HepG2 (cell line): ENCODE measurements around the gene TFPI2. TPM values are rescaled to one million over a fixed set of nuclear protein-coding genes. Genes with fewer than 3 reads are reported as not detected.

Source experiments
- ATAC-seq: fragments of 200-7000 bp; cut with Tn5 transposase; 3 replicates; pipeline ENCODE4 v1.9.1; 2020; ENCODE audit warnings: mild to moderate bottlenecking, moderate library complexity
- BruUV-seq: library from RNA; stranded (reverse); fragments of 400-500 nt; replicated peaks from 2 replicates; lab custom pipeline; 2021; lab: Mats Ljungman, UMichigan
- CTCF ChIA-PET: fragments of 300-600 bp; formaldehyde crosslinking; extraction: SDS; loops from one replicate; lab custom pipeline; 2021; ENCODE audit warnings: low total read pairs, inconsistent platforms, low intra/inter-chr PET ratio; lab: Yijun Ruan, JAX
- POLR2A ChIA-PET: fragments of 350-600 bp; sonication (Branson Sonifier 250); formaldehyde crosslinking; loops from one replicate; lab custom pipeline; 2020; ENCODE audit warnings: antibody characterized with exemption, inconsistent platforms; lab: Yijun Ruan, JAX
- DNase-seq: peaks from one replicate; pipeline ENCODE4 v3.0.0-alpha.2; 2015; ENCODE audit warnings: low spot score
- FAIRE-seq: peaks from 3 replicates; lab custom pipeline; 2011; peaks lifted over from hg19 to GRCh38; lab: Jason Lieb, UNC
- H2AFZ ChIP-seq: one replicate; pipeline ENCODE4 v1.6.1; 2011; ENCODE audit warnings: low read length, inconsistent platforms
- H3K27ac ChIP-seq: fragments of 300-600 bp; 3 replicates; pipeline ENCODE4 v1.8.0; 2011; ENCODE audit warnings: mixed run types, mild to moderate bottlenecking, mixed read lengths, low read length, inconsistent platforms; ENCODE audit not compliant: insufficient read depth; ENCODE audit errors: extremely low read length
- H3K27me3 ChIP-seq, 2 experiments: fragments of 200-600 bp in 1 of 2; 2 replicates in 1 of 2; 3 replicates in 1 of 2; pipeline versions ENCODE4 v1.6.0 to v1.8.0; 2011; ENCODE audit warnings: low read length in 2 of 2, mild to moderate bottlenecking in 2 of 2, moderate library complexity in 2 of 2, inconsistent platforms in 1 of 2; ENCODE audit not compliant: insufficient read depth in 2 of 2, control insufficient read depth in 1 of 2
- H3K36me3 ChIP-seq, 2 experiments: fragments of 200-600 bp in 1 of 2; replicated peaks in 1 of 2; 2 replicates in 1 of 2; 3 replicates in 1 of 2; pipeline versions ENCODE4 v1.5.1 to v1.8.0; 2011; ENCODE audit warnings: low read length in 2 of 2, inconsistent platforms in 1 of 2; ENCODE audit not compliant: insufficient read depth in 2 of 2, control insufficient read depth in 1 of 2
- H3K4me1 ChIP-seq: 2 replicates; pipeline ENCODE4 v1.5.1; 2012; ENCODE audit warnings: low read length, inconsistent platforms; ENCODE audit not compliant: insufficient read depth
- H3K4me2 ChIP-seq: 2 replicates; pipeline ENCODE4 v1.6.0; 2011; ENCODE audit warnings: low read depth, low read length, inconsistent platforms
- H3K4me3 ChIP-seq, 3 experiments: fragments of 200-600 bp in 1 of 3; sonication (generic), shearing (Covaris generic) in 1 of 3; replicated peaks in 1 of 3; 2 replicates each; pipeline ENCODE4 v1.5.1; 2011 to 2016; ENCODE audit warnings: low read length in 3 of 3, inconsistent platforms in 2 of 3, low read depth in 2 of 3, mild to moderate bottlenecking in 2 of 3, control low read depth in 1 of 3, mixed read lengths in 1 of 3; ENCODE audit not compliant: insufficient read depth in 1 of 3
- H3K79me2 ChIP-seq: one replicate; pipeline ENCODE4 v1.6.1; 2011; ENCODE audit warnings: low read length, inconsistent platforms; ENCODE audit not compliant: insufficient read depth
- H3K9ac ChIP-seq: 2 replicates; pipeline ENCODE4 v1.6.0; 2011; ENCODE audit warnings: mild to moderate bottlenecking, low read depth, low read length, inconsistent platforms; ENCODE audit not compliant: insufficient read depth
- H3K9me3 ChIP-seq: 2 replicates; pipeline ENCODE4 v1.5.1; 2012; ENCODE audit warnings: mild to moderate bottlenecking, low read length
- H4K20me1 ChIP-seq: 2 replicates; pipeline ENCODE4 v1.6.0; 2011; ENCODE audit warnings: inconsistent platforms, mild to moderate bottlenecking, low read length, moderate library complexity; ENCODE audit not compliant: insufficient read depth
- CCDC6 ChIP-seq: sonication (generic); formaldehyde crosslinking; IDR thresholded peaks from 2 replicates; pipeline ENCODE4 v1.8.1; 2022; ENCODE audit warnings: mild to moderate bottlenecking, missing genetic modification reagents, moderate library complexity
- E2F5 ChIP-seq: sonication (generic); formaldehyde crosslinking; conservative IDR thresholded peaks from 2 replicates; pipeline ENCODE4 v1.4.0; 2020; ENCODE audit warnings: missing genetic modification reagents
- FOSL2 ChIP-seq: sonication (generic); formaldehyde crosslinking; IDR thresholded peaks from 2 replicates; pipeline ENCODE4 v1.4.0; 2020; ENCODE audit warnings: missing genetic modification reagents
- MAFK ChIP-seq, 2 experiments: IDR thresholded peaks in 1 of 2; conservative IDR thresholded peaks in 1 of 2; 2 replicates each; pipeline ENCODE4 v1.6.1; 2011; ENCODE audit warnings: improper control_type of control experiment in 2 of 2, low read length in 2 of 2
- MEF2D ChIP-seq: sonication (generic); formaldehyde crosslinking; IDR thresholded peaks from 2 replicates; pipeline ENCODE4 v1.5.1; 2020; ENCODE audit warnings: mild to moderate bottlenecking, missing genetic modification reagents
- NCOA5 ChIP-seq: sonication (generic); formaldehyde crosslinking; IDR thresholded peaks from 2 replicates; pipeline ENCODE4 v1.4.0; 2020; ENCODE audit warnings: missing genetic modification reagents
- NCOR1 ChIP-seq: fragments of 200-600 bp; sonication (generic); IDR thresholded peaks from 2 replicates; pipeline ENCODE4 v1.7.0; 2017; ENCODE audit warnings: antibody characterized with exemption, low read length, borderline replicate concordance
- NPAS2 ChIP-seq: sonication (generic); formaldehyde crosslinking; IDR thresholded peaks from 2 replicates; pipeline ENCODE4 v1.8.0; 2022; ENCODE audit warnings: mild to moderate bottlenecking, missing genetic modification reagents, borderline replicate concordance
- ZBTB21 ChIP-seq: sonication (generic); formaldehyde crosslinking; IDR thresholded peaks from 2 replicates; pipeline ENCODE4 v1.4.0; 2020; ENCODE audit warnings: missing genetic modification reagents
- ZBTB3 ChIP-seq: sonication (generic); formaldehyde crosslinking; IDR thresholded peaks from 2 replicates; pipeline ENCODE4 v1.4.0; 2020; ENCODE audit warnings: low read depth, mild to moderate bottlenecking, moderate library complexity, missing genetic modification reagents, borderline replicate concordance
- ZNF317 ChIP-seq: sonication (generic); formaldehyde crosslinking; IDR thresholded peaks from 2 replicates; pipeline ENCODE4 v1.5.0; 2020; ENCODE audit warnings: mild to moderate bottlenecking, missing genetic modification reagents
- ZNF772 ChIP-seq: sonication (generic); formaldehyde crosslinking; IDR thresholded peaks from 2 replicates; pipeline ENCODE4 v1.5.0; 2020; ENCODE audit warnings: mild to moderate bottlenecking, missing genetic modification reagents
- in situ Hi-C: cut with HindIII; loops from 2 replicates; pipeline ENCODE4 v1.10.0; 2017; ENCODE audit warnings: low pct_unique_long_range_greater_than_20kb; ENCODE audit not compliant: extremely low pct_ligation_motif_present
- intact Hi-C: fragments of 100-400 bp; cut with micrococcal nuclease; formaldehyde crosslinking; loops from one replicate; pipeline ENCODE4 v1.10.0; 2022; ENCODE audit not compliant: unreplicated experiment
- polyA plus RNA-seq, 8 experiments: library from polyadenylated mRNA; depleted of rRNA in 3 of 8; stranded (reverse) in 7 of 8; unstranded in 1 of 8; fragments of >200 nt; fragmentation: Illumina TruSeq in 4 of 8; extraction: Trizol in 4 of 8; gene quantifications; 2 replicates each; pipeline versions ENCODE4 v1.2.1 to v1.2.3, GENCODE V29; 2011 to 2016; ENCODE audit warnings: low read depth in 4 of 8, missing spikeins in 1 of 8, mixed read lengths in 1 of 8; ENCODE audit not compliant: insufficient read depth in 1 of 8
- total RNA-seq, 5 experiments: library from RNA; depleted of rRNA; stranded (reverse); fragments of >200 nt; fragmentation: Illumina TruSeq; extraction: Trizol; gene quantifications; 2 replicates each; pipeline ENCODE4 v1.2.3, GENCODE V29; 2016; ENCODE audit warnings: low read depth in 1 of 5

TFPI2 gene
- total and polyA plus RNA-seq, 2 of the 13 experiments (the other 11 are each of a cell fraction or from before 2014, with no cell fraction given), result 0.16 to 0.22 TPM

- TF ChIP-seq MAFK (conservative IDR thresholded peaks at IDR 0.05 in 1 of 2, IDR thresholded peaks at IDR 0.05 in 1 of 2; ENCODE audit: low read length in 2 of 2), result peak; percentile 48 to 69; a peak in 3 of 4 replicates
- TF ChIP-seq CCDC6, result no peak
- TF ChIP-seq, all 625 proteins: peak for 5
These were observed at the start of gene TFPI2 (continued) for GRCh38 chr7:93890464-93891068.

- no TSS peak for BruUV-seq
- no peak overlapping the region for H2AFZ ChIP-seq
- no peaks in the 10 kb centered on the region for H3K9me3 ChIP-seq
- no peak for DNase-seq
- no peak for ATAC-seq
- no peak overlapping the region for H3K27ac ChIP-seq
- no peaks in the 10 kb centered on the region for H3K36me3 ChIP-seq
- CTCF ChIA-PET, result no interaction called here
- H3K27me3 ChIP-seq, result no peaks in the 10 kb centered on the region
- no peaks in the 10 kb centered on the region for H4K20me1 ChIP-seq
- no peaks in the 10 kb centered on the region for H3K4me1 ChIP-seq
- TF ChIP-seq ZBTB3 (no peak), NCOR1 (no peak), NCOA5 (CRISPR knock-in tag) (no peak), NPAS2 (CRISPR knock-in tag) (no peak), ZBTB21 (CRISPR knock-in tag) (no peak), E2F5 (CRISPR knock-in tag) (no peak), FOSL2 (no peak), ZNF317 (CRISPR knock-in tag) (no peak), ZNF772 (CRISPR knock-in tag) (no peak), MEF2D (CRISPR knock-in tag) (no peak)
- H3K4me2 ChIP-seq, result no peak overlapping the region
- no peaks in the 10 kb centered on the region for H3K79me2 ChIP-seq
- POLR2A ChIA-PET, result no interaction called here
- in situ Hi-C loops (no loop called here), intact Hi-C loops (no loop called here)
- FAIRE-seq, result no peak
- H3K4me3 ChIP-seq, result no peak overlapping the region
- H3K9ac ChIP-seq, result no peak overlapping the region
These were observed 47.7 kb upstream of the TFPI2 start for GRCh38 chr7:93938293-93938692.
